GM12878 (cell line): ENCODE data around the gene NFAM1. TPM values are rescaled to one million over a fixed set of nuclear protein-coding genes. Genes with fewer than 3 reads are reported as not detected.

Source experiments
- BCL3 ChIP-seq: IDR thresholded peaks from 2 replicates; pipeline ENCODE4 v1.6.1; 2011; ENCODE audit warnings: borderline replicate concordance, low read depth, mild to moderate bottlenecking, moderate library complexity, low read length; ENCODE audit not compliant: insufficient read depth, poor library complexity, severe bottlenecking
- BRCA1 ChIP-seq: IDR thresholded peaks from 2 replicates; pipeline ENCODE4 v1.6.1; 2011; ENCODE audit warnings: low read depth, low read length, improper control_type of control experiment
- CBX3 ChIP-seq: fragments of 200-600 bp; sonication (generic); IDR thresholded peaks from 2 replicates; pipeline ENCODE4 v1.6.1; 2016; ENCODE audit warnings: low read depth, borderline replicate concordance
- FOXK2 ChIP-seq: fragments of 450-650 bp; IDR thresholded peaks from 2 replicates; pipeline ENCODE4 v1.6.1; 2017; ENCODE audit warnings: mild to moderate bottlenecking, moderate library complexity
- GABPA ChIP-seq: IDR thresholded peaks from 2 replicates; pipeline ENCODE4 v1.6.1; 2014; ENCODE audit warnings: antibody characterized with exemption, low read depth, mild to moderate bottlenecking, inconsistent platforms
- GATAD2B ChIP-seq: fragments of 450-650 bp; conservative IDR thresholded peaks from 2 replicates; pipeline ENCODE4 v1.6.1; 2017; ENCODE audit warnings: low read depth, mild to moderate bottlenecking, moderate library complexity
- HDAC2 ChIP-seq: fragments of 200-600 bp; sonication (generic); IDR thresholded peaks from 2 replicates; pipeline ENCODE4 v1.6.1; 2017
- IRF5 ChIP-seq: fragments of 450-650 bp; IDR thresholded peaks from 2 replicates; pipeline ENCODE4 v1.6.1; 2017; ENCODE audit warnings: borderline replicate concordance
- KAT2A ChIP-seq: conservative IDR thresholded peaks from 2 replicates; pipeline ENCODE4 v1.6.1; 2011; ENCODE audit warnings: low read depth, low read length; ENCODE audit not compliant: control insufficient read depth
- LARP7 ChIP-seq: fragments of 450-650 bp; IDR thresholded peaks from 2 replicates; pipeline ENCODE4 v1.6.1; 2017; ENCODE audit warnings: mild to moderate bottlenecking
- PAX5 ChIP-seq: IDR thresholded peaks from 2 replicates; pipeline ENCODE4 v1.6.1; 2011; ENCODE audit warnings: low read depth, low read length, borderline replicate concordance
- RAD51 ChIP-seq: fragments of 450-650 bp; IDR thresholded peaks from 2 replicates; pipeline ENCODE4 v1.6.1; 2016; ENCODE audit warnings: moderate library complexity, mild to moderate bottlenecking, inconsistent platforms
- SIN3A ChIP-seq: IDR thresholded peaks from 2 replicates; pipeline ENCODE4 v1.6.1; 2012; ENCODE audit warnings: low read depth, low read length, improper control_type of control experiment
- SP1 ChIP-seq: IDR thresholded peaks from one replicate; pipeline ENCODE4 v1.6.1; 2011; ENCODE audit warnings: low read depth, low read length
- SRF ChIP-seq, 2 experiments: IDR thresholded peaks; 2 replicates each; pipeline ENCODE4 v1.6.1; 2011; ENCODE audit warnings: low read depth in 2 of 2, low read length in 2 of 2, mild to moderate bottlenecking in 1 of 2, moderate library complexity in 1 of 2
- TCF7 ChIP-seq: IDR thresholded peaks from 2 replicates; pipeline ENCODE4 v1.6.1; 2014; ENCODE audit warnings: antibody characterized with exemption, borderline replicate concordance
- YBX1 ChIP-seq: fragments of 450-650 bp; IDR thresholded peaks from 2 replicates; pipeline ENCODE4 v1.6.1; 2016; ENCODE audit warnings: antibody characterized with exemption
- ZBTB11 ChIP-seq: fragments of 450-650 bp; formaldehyde crosslinking; IDR thresholded peaks from 2 replicates; pipeline ENCODE4 v1.5.0; 2022; ENCODE audit warnings: mild to moderate bottlenecking, missing genetic modification characterization
- ZBTB40 ChIP-seq: fragments of 450-650 bp; IDR thresholded peaks from 2 replicates; pipeline ENCODE4 v1.6.1; 2016; ENCODE audit warnings: mild to moderate bottlenecking, moderate library complexity, borderline replicate concordance
- ZZZ3 ChIP-seq: IDR thresholded peaks from 2 replicates; pipeline ENCODE4 v1.6.1; 2011; ENCODE audit warnings: low read depth; ENCODE audit not compliant: control insufficient read depth, insufficient read length
- polyA plus RNA-seq, 11 experiments: library from polyadenylated mRNA; depleted of rRNA in 4 of 11; unstranded in 6 of 11; stranded (reverse) in 5 of 11; fragments of >200 nt; fragmentation: Nextera tagmentation in 4 of 11; fragmentation: Illumina TruSeq in 1 of 11; extraction: Ambion mirVana in 4 of 11; extraction: Trizol in 1 of 11; gene quantifications; 1 replicate in 1 of 11; 2 replicates in 10 of 11; pipeline versions ENCODE4 v1.2.1 to v1.2.3, GENCODE V29; 2011 to 2016; ENCODE audit warnings: inconsistent platforms in 2 of 11, missing spikeins in 2 of 11, low read depth in 1 of 11
- total RNA-seq, 4 experiments: library from RNA; depleted of rRNA in 3 of 4; stranded (reverse); fragments of >200 nt in 3 of 4; fragmentation: Illumina TruSeq in 1 of 4; extraction: Trizol in 1 of 4; gene quantifications; 2 replicates each; pipeline versions ENCODE4 v1.2.1 to v1.2.3, GENCODE V29; 2013 to 2021

Gene NFAM1
- total and polyA plus RNA-seq, 10 of the 15 experiments (the other 5 are each of a cell fraction or from before 2014, with no cell fraction given): 0.13 to 1.3 (median 0.24) TPM; not detected in 3

- TF ChIP-seq IRF5 (no peak), SP1 (peak; percentile 40), ZZZ3 (no peak), BRCA1 (no peak), BCL3 (no peak), CBX3 (no peak), YBX1 (no peak), ZBTB40 (no peak), ZBTB11 (no peak), KAT2A (no peak), GABPA (no peak), GATAD2B (peak; percentile 99), TCF7 (no peak), SRF (IDR thresholded peaks at IDR 0.05; ENCODE audit: low read depth in 2 of 2, low read length in 2 of 2) (no peak), LARP7 (no peak; the same call in none of the 2 replicates), RAD51 (no peak), SIN3A (no peak), FOXK2 (no peak), HDAC2 (no peak), PAX5 (peak; percentile 59; the same call in 1 of the 2 replicates)
Observed at GRCh38 chr22:42437488-42438292, 5.5 kb upstream of the NFAM1 start (continued).
